Medulla oblongata (tissue), 1 donor: ENCODE data around the gene ZCCHC14.

Source experiments
- DNase-seq: peaks from one replicate; pipeline ENCODE4 v3.0.0-alpha.2; 2015; ENCODE audit errors: extremely low spot score

Gene ZCCHC14

GRCh38 chr16:87457061-87457611 is 35.7 kb downstream of the ZCCHC14 start:
- DNase-seq = no peak

GRCh38 chr16:87454391-87454790 is 38.4 kb downstream of the ZCCHC14 start:
- DNase-seq = no peak

GRCh38 chr16:87453326-87453725 is 39.5 kb downstream of the ZCCHC14 start:
- DNase-seq = no peak

- DNase-seq = no peak
Measured at GRCh38 chr16:87451563-87452210, 41.1 kb downstream of the ZCCHC14 start.

GRCh38 chr16:87448866-87449265 is 44.0 kb downstream of the ZCCHC14 start:
- no peak for DNase-seq

GRCh38 chr16:87447323-87447722 is 45.5 kb downstream of the ZCCHC14 start:
- DNase-seq = no peak

GRCh38 chr16:87446479-87446878 is 46.3 kb downstream of the ZCCHC14 start:
- no peak for DNase-seq

GRCh38 chr16:87445486-87445885 is 47.3 kb downstream of the ZCCHC14 start:
- DNase-seq = no peak

GRCh38 chr16:87443964-87444363 is 48.9 kb downstream of the ZCCHC14 start:
- DNase-seq = no peak

GRCh38 chr16:87443016-87443415 is 49.8 kb downstream of the ZCCHC14 start:
- no peak for DNase-seq

- DNase-seq = no peak
Measured at GRCh38 chr16:87442581-87442966, 50.2 kb downstream of the ZCCHC14 start.

- DNase-seq = no peak
Measured at GRCh38 chr16:87441886-87442580, 50.8 kb downstream of the ZCCHC14 start.

GRCh38 chr16:87439926-87440325 is 52.9 kb downstream of the ZCCHC14 start:
- no peak for DNase-seq

- DNase-seq = no peak
Measured at GRCh38 chr16:87438611-87438985, 54.2 kb downstream of the ZCCHC14 start.

GRCh38 chr16:87437911-87438610 is 54.8 kb downstream of the ZCCHC14 start:
- no peak for DNase-seq

- no peak for DNase-seq
Measured at GRCh38 chr16:87437327-87437726, 55.5 kb downstream of the ZCCHC14 start.

- no peak for DNase-seq
Measured at GRCh38 chr16:87436225-87437172, 56.3 kb downstream of the ZCCHC14 start.

- no peak for DNase-seq
Measured at GRCh38 chr16:87435372-87436224, 57.2 kb downstream of the ZCCHC14 start.

- DNase-seq = no peak
Measured at GRCh38 chr16:87434146-87434667, 58.6 kb downstream of the ZCCHC14 start.

- no peak for DNase-seq
Measured at GRCh38 chr16:87432330-87432915, 60.4 kb downstream of the ZCCHC14 start.
